MM.1S (cell line): ENCODE data around the gene GATA5.

ENCODE experiments used
- EZH2 ChIP-seq: fragments of 300-600 bp; sonication (generic); optimal IDR thresholded peaks from 2 replicates; pipeline ENCODE3; 2017; ENCODE audit warnings: low read depth, mild to moderate bottlenecking, antibody characterized with exemption, low read length, mixed read lengths
- EZH2phosphoT487 ChIP-seq: fragments of 300-600 bp; sonication (generic); IDR thresholded peaks from 2 replicates; pipeline ENCODE4 v1.6.1; 2018; ENCODE audit warnings: antibody characterized with exemption, low read length
- TF ChIP-seq, protein P1 (sequence below): fragments of 300-600 bp; sonication (generic); IDR thresholded peaks from 2 replicates; pipeline ENCODE4 v1.5.1; 2016; ENCODE audit warnings: antibody characterized with exemption, low read length, mixed read lengths

- TF ChIP-seq, protein P1, sequence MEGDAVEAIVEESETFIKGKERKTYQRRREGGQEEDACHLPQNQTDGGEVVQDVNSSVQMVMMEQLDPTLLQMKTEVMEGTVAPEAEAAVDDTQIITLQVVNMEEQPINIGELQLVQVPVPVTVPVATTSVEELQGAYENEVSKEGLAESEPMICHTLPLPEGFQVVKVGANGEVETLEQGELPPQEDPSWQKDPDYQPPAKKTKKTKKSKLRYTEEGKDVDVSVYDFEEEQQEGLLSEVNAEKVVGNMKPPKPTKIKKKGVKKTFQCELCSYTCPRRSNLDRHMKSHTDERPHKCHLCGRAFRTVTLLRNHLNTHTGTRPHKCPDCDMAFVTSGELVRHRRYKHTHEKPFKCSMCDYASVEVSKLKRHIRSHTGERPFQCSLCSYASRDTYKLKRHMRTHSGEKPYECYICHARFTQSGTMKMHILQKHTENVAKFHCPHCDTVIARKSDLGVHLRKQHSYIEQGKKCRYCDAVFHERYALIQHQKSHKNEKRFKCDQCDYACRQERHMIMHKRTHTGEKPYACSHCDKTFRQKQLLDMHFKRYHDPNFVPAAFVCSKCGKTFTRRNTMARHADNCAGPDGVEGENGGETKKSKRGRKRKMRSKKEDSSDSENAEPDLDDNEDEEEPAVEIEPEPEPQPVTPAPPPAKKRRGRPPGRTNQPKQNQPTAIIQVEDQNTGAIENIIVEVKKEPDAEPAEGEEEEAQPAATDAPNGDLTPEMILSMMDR = no peak
- TF ChIP-seq EZH2 (no peak), EZH2phosphoT487 (no peak)
These were observed 20.2 kb upstream of the GATA5 start for GRCh38 chr20:62495749-62496567.
